Thoracic aorta (tissue), 2 donors: Measurements from ENCODE around the gene EMID1. TPM values are rescaled to one million over a fixed set of nuclear protein-coding genes. Genes with fewer than 3 reads are reported as not detected.

Experiments used
- ATAC-seq: fragments of 150-250 bp; one replicate; pipeline ENCODE4 v1.8.0; 2017; ENCODE audit warnings: low read depth; ENCODE audit not compliant: insufficient number of reproducible peaks, low FRiP score
- DNase-seq: peaks from one replicate; pipeline ENCODE4 v3.0.0-alpha.2; 2020; ENCODE audit warnings: low spot score
- H3K27ac ChIP-seq, 2 donors: fragments of 200-600 bp; sonication (generic); 1 replicate in 1 of 2; 2 replicates in 1 of 2; pipeline ENCODE4 v1.5.1; 2016; ENCODE audit warnings: mild to moderate bottlenecking in 2 of 2, moderate library complexity in 2 of 2
- H3K27me3 ChIP-seq: fragments of 200-600 bp; sonication (generic); replicated peaks from 2 replicates; pipeline ENCODE4 v1.6.0; 2016; ENCODE audit warnings: mild to moderate bottlenecking; ENCODE audit not compliant: insufficient read depth
- H3K36me3 ChIP-seq: fragments of 200-600 bp; sonication (generic); one replicate; pipeline ENCODE4 v1.5.1; 2016
- H3K4me1 ChIP-seq, 2 donors: fragments of 200-600 bp; sonication (generic); 1 replicate in 1 of 2; 2 replicates in 1 of 2; pipeline versions ENCODE4 v1.5.1 to v1.6.0; 2016; ENCODE audit warnings: low read depth in 2 of 2, mild to moderate bottlenecking in 1 of 2; ENCODE audit not compliant: control insufficient read depth in 1 of 2
- H3K4me3 ChIP-seq: fragments of 200-600 bp; sonication (generic); 2 replicates; pipeline ENCODE4 v1.5.1; 2016; ENCODE audit warnings: mild to moderate bottlenecking
- H3K9me3 ChIP-seq: fragments of 200-600 bp; sonication (generic); 2 replicates; pipeline ENCODE4 v1.5.1; 2016
- total RNA-seq, 2 donors: library from RNA; depleted of rRNA; stranded (reverse); fragments of >200 nt; gene quantifications; one replicate each; pipeline versions ENCODE4 v1.1.0 to v1.2.3, GENCODE V29; 2016
- TF ChIP-seq, protein P1 (sequence below): fragments of 200-600 bp; sonication (generic); IDR thresholded peaks from one replicate; pipeline ENCODE4 v1.5.1; 2019; ENCODE audit warnings: antibody characterized with exemption

Gene EMID1
- total RNA-seq, result under 1 TPM in 1 of 2 donors, not detected in 1; 0.27 TPM

- H3K4me1 ChIP-seq, result peaks cover 3 to 8% of the 10 kb centered on the region in 2 donors
- no peak for ATAC-seq
- no peaks in the 10 kb centered on the region for H3K36me3 ChIP-seq
- no peaks in the 10 kb centered on the region for H3K9me3 ChIP-seq
- H3K27ac ChIP-seq, result no peak within 1 kb of the TSS
- H3K4me3 ChIP-seq, result peak within 1 kb of the TSS; percentile 72
- TF ChIP-seq, protein P1, sequence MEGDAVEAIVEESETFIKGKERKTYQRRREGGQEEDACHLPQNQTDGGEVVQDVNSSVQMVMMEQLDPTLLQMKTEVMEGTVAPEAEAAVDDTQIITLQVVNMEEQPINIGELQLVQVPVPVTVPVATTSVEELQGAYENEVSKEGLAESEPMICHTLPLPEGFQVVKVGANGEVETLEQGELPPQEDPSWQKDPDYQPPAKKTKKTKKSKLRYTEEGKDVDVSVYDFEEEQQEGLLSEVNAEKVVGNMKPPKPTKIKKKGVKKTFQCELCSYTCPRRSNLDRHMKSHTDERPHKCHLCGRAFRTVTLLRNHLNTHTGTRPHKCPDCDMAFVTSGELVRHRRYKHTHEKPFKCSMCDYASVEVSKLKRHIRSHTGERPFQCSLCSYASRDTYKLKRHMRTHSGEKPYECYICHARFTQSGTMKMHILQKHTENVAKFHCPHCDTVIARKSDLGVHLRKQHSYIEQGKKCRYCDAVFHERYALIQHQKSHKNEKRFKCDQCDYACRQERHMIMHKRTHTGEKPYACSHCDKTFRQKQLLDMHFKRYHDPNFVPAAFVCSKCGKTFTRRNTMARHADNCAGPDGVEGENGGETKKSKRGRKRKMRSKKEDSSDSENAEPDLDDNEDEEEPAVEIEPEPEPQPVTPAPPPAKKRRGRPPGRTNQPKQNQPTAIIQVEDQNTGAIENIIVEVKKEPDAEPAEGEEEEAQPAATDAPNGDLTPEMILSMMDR, result no peak
- no peak for DNase-seq
- no peaks in the 10 kb centered on the region for H3K27me3 ChIP-seq
Measured at GRCh38 chr22:29205594-29206371, at the start of gene EMID1. EMID1 (plus strand) TSS chr22:29205896; CDS start chr22:29206039, 143 bp downstream.

DNA sequence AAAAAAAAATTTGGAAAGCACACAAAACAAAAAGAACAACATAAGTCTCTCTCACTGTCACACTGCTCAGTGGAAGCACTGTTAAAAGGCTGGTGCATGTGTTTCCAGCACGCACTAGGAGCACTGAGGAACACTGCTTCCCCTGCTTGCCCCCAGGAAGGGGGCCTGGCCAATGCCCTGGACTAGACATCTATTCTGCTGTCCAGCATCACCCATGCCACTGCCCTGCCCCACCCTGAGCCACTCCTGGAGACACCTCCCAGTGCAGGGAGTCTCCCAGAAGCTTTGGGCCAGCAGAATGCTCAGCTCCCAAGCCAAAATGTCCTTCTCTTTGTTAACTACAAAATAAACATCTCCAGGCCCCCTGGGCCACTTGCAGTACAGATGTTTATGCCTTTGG, 49.7 kb upstream of the EMID1 start:
- H3K4me3 ChIP-seq, result no peak overlapping the region
- no peak for DNase-seq
- H3K36me3 ChIP-seq, result no peaks in the 10 kb centered on the region
- H3K27ac ChIP-seq, result no peak overlapping the region
- no peaks in the 10 kb centered on the region for H3K9me3 ChIP-seq
- H3K4me1 ChIP-seq, result peaks cover 11 to 27% of the 10 kb centered on the region in 2 donors
- no peak for ATAC-seq
- no peaks in the 10 kb centered on the region for H3K27me3 ChIP-seq
- TF ChIP-seq, protein P1, result no peak

DNA sequence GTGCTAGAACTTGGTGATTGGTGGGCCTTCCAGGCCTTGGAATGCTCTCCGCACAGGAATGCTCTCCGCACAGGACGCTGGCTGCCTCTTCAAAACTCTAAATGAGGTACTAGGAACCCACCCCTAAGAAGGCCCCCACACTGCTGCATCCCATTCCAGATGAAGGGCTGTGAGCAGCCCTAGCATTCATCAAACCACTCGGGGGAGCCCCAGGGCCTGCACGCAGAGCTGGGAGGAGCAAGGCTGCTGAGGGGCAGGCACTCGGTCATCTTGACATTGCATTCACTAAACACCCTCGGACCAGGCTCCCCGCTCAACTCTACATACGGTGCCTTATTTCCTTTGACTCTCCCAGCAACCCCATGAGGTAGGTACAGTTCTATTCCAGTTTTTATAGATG, 49.2 kb upstream of the EMID1 start:
- Histone ChIP-seq H3K27me3 (no peaks in the 10 kb centered on the region), H3K9me3 (no peaks in the 10 kb centered on the region), H3K4me3 (no peak overlapping the region), H3K27ac (no peak overlapping the region), H3K36me3 (no peaks in the 10 kb centered on the region), H3K4me1 (peaks cover 11 to 26% of the 10 kb centered on the region in 2 donors)
- DNase-seq, result no peak
- TF ChIP-seq, protein P1, result no peak
- ATAC-seq, result no peak

GRCh38 chr22:29157759-29158535, 47.7 kb upstream of the EMID1 start:
- no peaks in the 10 kb centered on the region for H3K36me3 ChIP-seq
- no peaks in the 10 kb centered on the region for H3K27me3 ChIP-seq
- H3K27ac ChIP-seq, result no peak overlapping the region
- peaks cover 8 to 12% of the 10 kb centered on the region in 2 donors for H3K4me1 ChIP-seq
- ATAC-seq, result no peak
- no peaks in the 10 kb centered on the region for H3K9me3 ChIP-seq
- TF ChIP-seq, protein P1, result no peak
- no peak overlapping the region for H3K4me3 ChIP-seq
- no peak for DNase-seq

GRCh38 chr22:29158546-29158945, 47.1 kb upstream of the EMID1 start:
- no peak for DNase-seq
- TF ChIP-seq, protein P1, result no peak
- Histone ChIP-seq H3K36me3 (no peaks in the 10 kb centered on the region), H3K9me3 (no peaks in the 10 kb centered on the region), H3K4me3 (no peak overlapping the region), H3K27ac (no peak overlapping the region), H3K4me1 (peaks cover 8 to 11% of the 10 kb centered on the region in 2 donors), H3K27me3 (no peaks in the 10 kb centered on the region)
- no peak for ATAC-seq
